Measurements from ENCODE around the gene PEX14.

The PEX14 gene

DNA sequence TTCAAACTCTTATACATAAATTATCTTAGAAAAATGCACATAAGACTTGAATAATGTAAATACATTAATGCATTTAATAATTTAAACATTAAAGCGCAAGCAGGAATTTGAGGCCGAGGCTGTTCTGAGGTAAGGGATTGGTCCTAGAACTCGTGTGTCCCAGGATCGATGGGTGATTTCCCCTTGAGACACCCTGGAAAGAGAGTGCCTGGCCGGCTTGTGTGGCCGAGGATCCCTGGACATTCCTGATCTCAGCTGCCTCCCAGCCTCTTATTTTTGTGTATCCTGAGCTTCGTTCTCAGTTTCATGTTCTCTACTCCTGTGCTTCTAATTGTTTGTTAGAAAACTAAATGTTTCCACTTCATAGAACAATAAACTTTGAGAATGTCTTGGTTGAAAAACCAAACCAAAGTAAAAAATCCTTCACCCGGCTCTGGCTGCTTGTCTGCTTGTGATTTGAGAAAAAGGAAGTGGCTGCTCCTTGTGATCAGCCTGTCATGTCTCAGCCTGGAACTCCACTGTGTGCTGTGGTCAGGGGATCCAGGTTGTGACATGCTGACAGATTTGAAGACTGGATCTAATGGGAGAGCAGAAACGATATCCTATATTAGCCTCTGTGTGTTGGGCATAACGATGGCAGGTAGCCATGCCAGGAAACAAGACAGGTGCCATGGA, 40.7 kb downstream of the PEX14 start:
- DNase-seq (ENCODE audit: low spot score), result no peak
- TF ChIP-seq, protein P1, sequence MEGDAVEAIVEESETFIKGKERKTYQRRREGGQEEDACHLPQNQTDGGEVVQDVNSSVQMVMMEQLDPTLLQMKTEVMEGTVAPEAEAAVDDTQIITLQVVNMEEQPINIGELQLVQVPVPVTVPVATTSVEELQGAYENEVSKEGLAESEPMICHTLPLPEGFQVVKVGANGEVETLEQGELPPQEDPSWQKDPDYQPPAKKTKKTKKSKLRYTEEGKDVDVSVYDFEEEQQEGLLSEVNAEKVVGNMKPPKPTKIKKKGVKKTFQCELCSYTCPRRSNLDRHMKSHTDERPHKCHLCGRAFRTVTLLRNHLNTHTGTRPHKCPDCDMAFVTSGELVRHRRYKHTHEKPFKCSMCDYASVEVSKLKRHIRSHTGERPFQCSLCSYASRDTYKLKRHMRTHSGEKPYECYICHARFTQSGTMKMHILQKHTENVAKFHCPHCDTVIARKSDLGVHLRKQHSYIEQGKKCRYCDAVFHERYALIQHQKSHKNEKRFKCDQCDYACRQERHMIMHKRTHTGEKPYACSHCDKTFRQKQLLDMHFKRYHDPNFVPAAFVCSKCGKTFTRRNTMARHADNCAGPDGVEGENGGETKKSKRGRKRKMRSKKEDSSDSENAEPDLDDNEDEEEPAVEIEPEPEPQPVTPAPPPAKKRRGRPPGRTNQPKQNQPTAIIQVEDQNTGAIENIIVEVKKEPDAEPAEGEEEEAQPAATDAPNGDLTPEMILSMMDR (IDR thresholded peaks at IDR 0.05; ENCODE audit: extremely low read depth, insufficient read depth, missing control alignments), result no peak
- in situ Hi-C loops (cut with MboI; ENCODE audit: low pct_unique_long_range_greater_than_20kb, low sequenced_read_pairs, unreplicated experiment), result loop anchor here (25.0 kb wide), 1 partner anchor 422 kb away; no protein-coding TSS in a partner anchor

DNA sequence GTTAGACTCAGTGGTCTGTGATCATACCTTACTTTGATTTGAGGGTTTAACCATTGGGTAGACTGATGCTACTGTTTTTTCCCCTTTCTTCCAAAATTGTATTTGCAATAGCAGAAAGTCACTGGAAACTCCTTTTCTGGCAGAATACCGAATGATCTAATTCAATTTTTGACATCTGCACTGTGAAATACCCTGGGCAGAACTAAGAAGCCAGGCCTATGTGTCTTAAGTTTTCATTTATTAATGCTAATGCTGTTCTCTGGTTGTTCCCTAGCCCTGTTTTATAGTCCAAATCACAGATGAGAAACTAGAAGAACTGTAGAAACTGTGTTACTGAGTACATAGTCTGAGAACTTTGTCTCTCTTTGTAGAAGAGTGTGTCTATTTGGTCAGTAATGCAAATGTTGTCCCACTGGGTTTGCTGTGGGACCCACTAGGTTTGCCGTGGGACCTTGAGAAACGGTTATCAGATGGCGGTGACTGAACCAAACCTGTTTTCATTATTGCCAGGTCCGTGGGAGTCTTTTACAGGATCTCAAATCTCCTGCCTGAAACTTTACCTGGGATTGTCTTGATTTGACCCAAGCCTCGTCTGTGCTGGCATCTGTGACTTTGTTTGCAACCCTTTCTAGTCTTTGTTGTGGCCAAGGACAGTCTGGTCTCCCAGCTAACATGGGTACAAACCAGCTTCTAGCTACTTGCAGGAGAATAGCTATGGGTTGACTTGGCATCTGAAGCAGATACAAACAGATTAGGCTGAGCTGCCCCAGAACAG, 41.4 kb downstream of the PEX14 start:
- TF ChIP-seq, protein P1 (IDR thresholded peaks at IDR 0.05; ENCODE audit: extremely low read depth, insufficient read depth, missing control alignments), result no peak
- in situ Hi-C loops (cut with MboI; ENCODE audit: low pct_unique_long_range_greater_than_20kb, low sequenced_read_pairs, unreplicated experiment), result loop anchor here (25.0 kb wide), 1 partner anchor 421 kb away; no protein-coding TSS in a partner anchor
- DNase-seq (ENCODE audit: low spot score), result no peak

DNA sequence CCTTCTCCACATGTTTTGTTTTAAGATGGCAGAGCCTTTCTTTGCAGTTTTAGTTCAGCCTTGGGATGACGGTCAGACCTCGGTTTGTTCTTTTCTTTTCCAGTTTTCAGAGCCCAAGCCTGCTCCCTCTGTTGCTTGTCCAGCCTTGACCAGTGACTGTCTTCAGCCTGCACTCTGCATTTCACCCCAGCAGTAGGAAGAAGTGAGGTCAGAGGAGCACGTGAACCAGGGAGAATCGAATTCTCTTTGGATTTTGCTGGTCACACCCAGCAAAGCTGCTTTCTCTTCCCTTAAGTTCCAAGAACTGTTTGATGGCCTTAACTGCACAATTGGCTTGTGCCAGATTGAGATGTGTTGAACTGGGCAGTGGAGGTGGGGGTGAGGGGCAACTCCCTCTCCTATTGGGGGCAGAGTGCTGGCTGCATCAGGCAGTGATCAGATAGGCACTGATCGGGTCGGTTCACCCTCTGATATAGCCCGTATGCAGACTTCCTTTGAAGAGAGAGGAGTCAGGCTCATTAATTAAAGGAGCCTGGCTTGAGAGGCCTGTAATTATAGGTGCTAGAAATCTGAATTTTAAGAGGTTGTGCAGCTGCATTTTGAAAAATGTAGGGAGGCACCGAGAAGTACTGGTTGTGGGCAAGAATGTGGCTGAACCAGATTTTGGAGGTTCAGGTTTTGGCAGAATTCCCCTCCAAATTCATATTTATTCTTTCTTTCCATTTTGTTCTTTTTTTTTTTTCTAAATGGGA, 42.4 kb downstream of the PEX14 start:
- TF ChIP-seq, protein P1 (IDR thresholded peaks at IDR 0.05; ENCODE audit: extremely low read depth, insufficient read depth, missing control alignments), result no peak
- in situ Hi-C loops (cut with MboI; ENCODE audit: low pct_unique_long_range_greater_than_20kb, low sequenced_read_pairs, unreplicated experiment), result loop anchor here (25.0 kb wide), 1 partner anchor 420 kb away; no protein-coding TSS in a partner anchor
- no peak for DNase-seq (ENCODE audit: low spot score)

DNA sequence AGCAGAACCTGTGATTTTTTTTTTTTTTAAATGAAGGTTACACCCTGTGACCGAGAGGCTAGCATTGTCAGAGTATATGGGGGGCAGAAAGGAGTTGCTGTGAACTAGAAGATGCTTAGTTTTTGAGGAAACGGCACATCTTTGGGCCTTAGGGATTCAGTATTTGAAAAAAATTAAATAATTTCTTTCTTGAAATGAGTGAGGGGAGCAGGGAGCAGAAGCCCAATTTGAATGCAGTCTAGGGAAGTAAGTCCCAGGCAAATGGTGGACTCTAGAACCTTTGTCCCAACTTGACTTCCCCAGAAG, 42.9 kb downstream of the PEX14 start:
- DNase-seq (ENCODE audit: low spot score), result no peak
- in situ Hi-C loops (cut with MboI; ENCODE audit: low pct_unique_long_range_greater_than_20kb, low sequenced_read_pairs, unreplicated experiment), result loop anchor here (25.0 kb wide), 1 partner anchor 420 kb away; no protein-coding TSS in a partner anchor
- TF ChIP-seq, protein P1 (IDR thresholded peaks at IDR 0.05; ENCODE audit: extremely low read depth, insufficient read depth, missing control alignments), result no peak

DNA sequence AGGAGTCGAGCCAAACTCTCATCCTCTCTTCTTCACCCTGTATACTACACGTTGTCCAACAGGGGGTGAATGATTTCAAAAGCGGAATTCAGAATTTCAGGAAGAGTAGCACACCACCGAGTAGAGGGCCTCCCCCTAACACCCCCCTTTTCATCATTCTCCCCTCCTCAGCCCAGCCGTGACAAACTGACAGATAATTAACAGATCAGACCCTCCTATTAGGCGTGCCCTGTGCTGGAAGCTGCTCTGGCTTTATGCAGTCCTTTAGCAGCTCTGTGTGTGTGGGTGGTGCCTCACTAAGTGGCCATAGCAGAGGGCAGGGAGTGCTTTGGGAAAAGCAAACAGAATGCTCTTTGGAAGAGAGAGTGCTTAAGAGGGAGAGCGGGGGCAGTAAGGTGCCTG, 44.3 kb downstream of the PEX14 start:
- in situ Hi-C loops (cut with MboI; ENCODE audit: low pct_unique_long_range_greater_than_20kb, low sequenced_read_pairs, unreplicated experiment), result loop anchor here (25.0 kb wide), 1 partner anchor 418 kb away; no protein-coding TSS in a partner anchor
- TF ChIP-seq, protein P1 (IDR thresholded peaks at IDR 0.05; ENCODE audit: extremely low read depth, insufficient read depth, missing control alignments), result no peak
- DNase-seq (ENCODE audit: low spot score), result no peak

DNA sequence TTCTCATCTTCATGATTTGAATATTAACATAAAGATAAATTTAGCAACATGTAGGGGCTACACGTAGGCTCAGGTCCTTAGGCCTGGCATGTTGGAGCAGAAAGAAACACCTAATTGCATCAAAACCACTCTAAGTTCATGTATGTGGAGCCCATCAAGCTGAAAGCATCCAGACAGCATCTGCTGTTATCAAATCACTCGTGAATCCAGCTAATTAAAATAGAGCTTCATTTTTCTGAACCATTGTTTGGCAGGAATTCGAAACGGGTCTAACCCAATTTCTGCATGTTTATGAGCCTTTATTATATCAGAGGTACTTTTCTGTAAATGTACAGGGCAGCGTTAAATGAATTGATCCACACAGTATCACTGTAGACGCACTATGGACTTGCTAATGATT, 45.7 kb downstream of the PEX14 start:
- no peak for DNase-seq (ENCODE audit: low spot score)
- TF ChIP-seq, protein P1 (IDR thresholded peaks at IDR 0.05; ENCODE audit: extremely low read depth, insufficient read depth, missing control alignments), result no peak
- in situ Hi-C loops (cut with MboI; ENCODE audit: low pct_unique_long_range_greater_than_20kb, low sequenced_read_pairs, unreplicated experiment), result loop anchor here (25.0 kb wide), 1 partner anchor 417 kb away; no protein-coding TSS in a partner anchor

Measured in GM13977 (cell line).